ENCODE measurements around the gene ZNF143.
A peak's percentile ranks its signal among the peaks of the same experiment; 100 is the strongest.
"Not testable (repeated sequence)": the region's sequence is repeated elsewhere in the genome, so short reads cannot be mapped to it uniquely, and the experiment has no call there.

Gene ZNF143

DNA sequence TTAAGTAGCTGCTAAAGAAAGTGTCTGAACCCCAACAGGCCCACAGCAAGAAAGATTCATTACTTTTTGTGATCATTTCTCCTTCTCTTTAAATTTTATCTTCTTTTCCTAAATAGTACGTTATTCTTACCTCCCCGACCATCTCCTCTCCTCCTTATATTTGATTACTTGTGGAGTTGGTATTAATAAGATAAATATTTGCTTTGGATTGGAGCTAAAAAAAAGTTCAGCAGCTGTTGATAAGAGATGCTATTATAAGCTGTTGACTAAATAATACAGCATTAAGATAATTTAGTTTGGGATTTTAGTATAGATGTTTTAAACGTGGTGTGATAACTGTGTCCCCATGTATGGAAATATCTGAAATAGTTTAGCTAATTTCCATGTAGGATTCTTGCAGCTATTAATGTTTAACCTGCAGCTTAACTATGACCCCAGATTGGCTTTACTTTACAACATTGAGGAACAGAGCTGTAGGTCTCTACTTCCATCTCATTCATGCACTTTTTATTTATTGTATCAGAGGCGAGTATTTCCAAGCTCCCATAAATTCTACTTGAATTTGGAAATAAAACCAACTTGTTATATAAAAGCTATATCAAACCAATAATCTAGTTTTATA, 37.8 kb downstream of the ZNF143 start:
- DNase-seq, result no peak

DNA sequence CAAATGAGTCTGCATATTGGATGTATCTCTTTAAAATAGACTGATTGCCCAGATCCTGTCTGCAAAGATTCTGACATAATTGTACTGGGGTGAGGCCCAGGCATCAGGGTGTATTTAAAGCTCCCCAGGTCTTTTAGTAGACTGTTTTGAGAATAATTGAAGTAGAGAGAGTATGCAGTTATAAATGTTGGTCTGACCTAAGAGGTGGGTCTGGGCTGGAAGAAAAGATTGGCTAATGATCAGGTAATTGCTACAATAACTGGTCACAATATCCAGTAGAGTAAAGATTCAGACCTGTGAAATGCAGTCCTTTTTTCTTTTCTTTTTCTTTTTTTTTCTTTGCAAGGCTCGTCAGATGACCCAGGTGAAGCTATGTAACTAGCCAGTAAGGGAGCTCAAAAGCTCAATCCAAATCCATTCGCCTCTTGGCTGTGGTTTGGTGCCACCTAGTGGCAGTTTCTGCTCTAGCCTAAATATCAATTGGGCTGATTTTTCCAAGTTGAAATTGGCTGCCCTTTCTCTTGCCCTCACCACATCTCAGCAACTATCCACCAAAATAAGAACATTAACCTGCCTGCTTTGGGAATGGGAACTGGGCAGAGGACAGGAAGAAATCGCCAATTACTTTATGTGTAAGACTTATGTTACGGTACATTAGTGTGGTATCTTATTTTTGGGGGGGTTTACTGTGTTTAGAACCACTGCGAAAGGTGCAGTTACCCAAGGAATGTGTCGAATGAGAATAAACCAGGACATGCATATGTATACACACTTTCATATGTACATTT, 45.9 kb downstream of the ZNF143 start:
- no peak for DNase-seq

- DNase-seq, result no peak
These were observed 46.4 kb downstream of the ZNF143 start for GRCh38 chr11:9507277-9507580.

DNA sequence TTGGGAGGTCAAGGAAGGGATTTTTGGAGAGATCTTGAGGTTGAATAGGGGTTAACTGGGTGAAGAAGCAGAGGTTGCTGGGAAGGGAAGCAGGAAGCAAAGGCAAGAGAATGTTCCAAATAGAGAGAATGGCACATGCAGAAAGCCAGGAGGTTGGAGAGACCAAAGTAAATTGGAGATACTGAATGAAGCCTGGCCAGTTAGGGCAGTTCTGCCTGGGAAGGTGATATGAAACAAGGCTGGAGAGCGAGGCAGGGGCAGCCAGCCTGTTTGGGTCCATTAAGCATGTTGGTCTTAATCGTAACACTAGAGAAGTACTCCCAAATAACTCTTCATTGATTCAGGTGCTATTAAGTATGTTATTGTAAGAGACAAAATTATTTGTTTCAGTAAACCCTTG, 48.2 kb downstream of the ZNF143 start:
- DNase-seq, result no peak

DNA sequence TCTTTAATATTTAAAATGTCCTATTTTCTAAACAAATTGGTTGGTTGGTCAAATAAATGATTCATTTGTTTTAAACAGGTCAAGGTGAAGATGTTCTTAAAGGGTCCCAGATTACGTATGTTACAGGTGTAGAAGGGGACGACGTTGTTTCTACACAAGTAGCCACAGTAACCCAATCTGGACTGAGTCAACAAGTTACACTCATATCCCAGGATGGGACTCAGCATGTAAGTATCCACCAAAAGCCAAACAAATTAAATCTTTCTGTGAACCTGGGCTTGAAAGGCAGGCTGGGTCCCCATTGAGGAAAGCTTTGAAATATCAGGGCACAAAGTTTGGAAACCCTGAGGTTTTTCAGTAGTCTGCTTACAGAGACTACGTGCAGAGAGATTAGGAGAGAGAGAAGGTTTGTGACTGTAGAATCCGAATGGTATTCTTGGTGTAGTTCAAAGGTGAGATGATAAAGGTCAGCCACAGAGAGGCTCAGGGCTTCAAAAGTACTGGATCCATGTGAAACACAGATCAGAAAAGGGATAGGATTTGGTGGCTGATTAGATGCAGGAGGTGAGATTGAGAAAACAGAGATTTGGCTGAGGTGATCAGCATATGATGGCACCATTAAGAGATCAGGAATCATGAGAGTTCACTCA, 51.7 kb downstream of the ZNF143 start:
- DNase-seq, result no peak

DNA sequence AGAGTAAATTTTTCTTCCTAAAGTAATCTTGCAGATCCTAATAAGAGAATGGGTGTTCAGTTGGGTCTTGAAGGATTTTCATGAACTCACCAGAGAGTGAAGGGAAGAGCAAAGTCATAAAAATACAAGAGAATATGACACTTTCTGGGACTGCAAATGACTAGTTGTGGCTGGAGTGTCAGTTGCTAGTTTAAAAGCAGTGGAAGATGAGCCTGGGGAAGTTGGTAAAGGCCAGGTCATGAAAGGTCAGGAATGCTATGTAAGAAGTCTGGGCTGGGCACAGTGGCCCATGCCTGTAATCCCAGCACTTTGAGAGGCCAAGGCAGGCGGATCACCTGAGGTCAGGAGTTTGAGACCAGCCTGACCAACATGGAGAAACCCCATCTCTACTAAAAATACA, 53.8 kb downstream of the ZNF143 start:
- not testable (repeated sequence) for DNase-seq

DNA sequence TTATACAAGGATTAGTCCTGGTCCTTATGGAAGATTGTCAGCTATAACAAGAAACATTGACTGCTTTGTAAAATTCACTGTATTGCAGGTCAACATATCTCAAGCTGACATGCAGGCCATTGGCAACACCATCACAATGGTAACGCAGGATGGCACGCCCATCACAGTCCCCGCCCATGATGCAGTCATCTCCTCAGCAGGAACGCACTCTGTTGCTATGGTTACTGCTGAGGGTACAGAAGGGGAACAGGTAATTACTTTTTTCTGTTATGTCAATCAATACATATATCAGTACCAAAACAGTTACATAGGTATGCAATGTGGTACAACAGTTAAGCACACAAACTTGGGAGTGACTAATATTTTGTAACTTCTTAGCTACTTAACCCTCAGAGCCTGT, 55.3 kb downstream of the ZNF143 start:
- DNase-seq, result no peak

- DNase-seq, result no peak
These were observed 58.1 kb downstream of the ZNF143 start for GRCh38 chr11:9518835-9519410.

- no peak for DNase-seq
These were observed 63.2 kb downstream of the ZNF143 start for GRCh38 chr11:9524001-9524400.

GRCh38 chr11:9525116-9525515, 64.3 kb downstream of the ZNF143 start:
- no peak for DNase-seq

GRCh38 chr11:9527481-9528135, 66.8 kb downstream of the ZNF143 start:
- DNase-seq, result no peak

GRCh38 chr11:9528136-9528501, 67.3 kb downstream of the ZNF143 start:
- DNase-seq, result no peak

DNA sequence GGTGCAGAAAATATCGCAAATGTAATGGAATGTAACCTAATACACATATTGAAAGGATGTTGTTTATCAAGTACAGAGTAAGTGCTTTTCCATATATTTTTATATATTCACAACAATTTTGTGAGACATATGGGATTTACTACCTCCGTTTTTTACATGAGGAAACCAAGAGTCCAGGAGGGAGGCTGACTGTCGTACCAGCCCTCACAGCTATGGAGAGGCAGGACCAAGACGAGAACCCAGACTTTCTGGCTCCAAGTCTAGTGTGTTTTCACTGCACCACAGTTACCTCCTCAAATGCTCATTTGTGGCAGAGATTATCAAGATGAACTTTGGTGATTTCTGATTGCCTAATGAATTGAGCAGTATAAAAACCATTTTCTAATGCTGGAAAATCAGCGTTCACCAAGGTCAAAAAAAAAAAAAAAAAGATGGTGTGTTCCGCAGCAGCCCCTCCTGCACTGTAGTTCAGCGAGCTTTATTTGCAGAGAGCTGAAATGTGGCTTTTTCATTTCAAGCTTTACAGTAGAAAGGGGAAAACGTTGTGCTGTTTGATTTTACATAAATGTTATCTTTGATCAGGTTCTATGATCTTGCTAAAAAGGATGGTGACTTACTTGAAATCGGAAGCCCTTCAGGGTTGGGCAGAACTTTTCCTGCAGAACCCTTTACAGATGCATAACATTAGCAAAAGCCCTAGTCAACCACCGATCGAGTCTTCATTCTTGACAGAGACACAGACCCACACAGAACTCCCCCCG, 67.9 kb downstream of the ZNF143 start:
- DNase-seq, result no peak

- DNase-seq, result no peak
These were observed 68.5 kb downstream of the ZNF143 start for GRCh38 chr11:9529334-9529650.

- DNase-seq, result no peak
These were observed 69.3 kb downstream of the ZNF143 start for GRCh38 chr11:9530020-9530621.

DNA sequence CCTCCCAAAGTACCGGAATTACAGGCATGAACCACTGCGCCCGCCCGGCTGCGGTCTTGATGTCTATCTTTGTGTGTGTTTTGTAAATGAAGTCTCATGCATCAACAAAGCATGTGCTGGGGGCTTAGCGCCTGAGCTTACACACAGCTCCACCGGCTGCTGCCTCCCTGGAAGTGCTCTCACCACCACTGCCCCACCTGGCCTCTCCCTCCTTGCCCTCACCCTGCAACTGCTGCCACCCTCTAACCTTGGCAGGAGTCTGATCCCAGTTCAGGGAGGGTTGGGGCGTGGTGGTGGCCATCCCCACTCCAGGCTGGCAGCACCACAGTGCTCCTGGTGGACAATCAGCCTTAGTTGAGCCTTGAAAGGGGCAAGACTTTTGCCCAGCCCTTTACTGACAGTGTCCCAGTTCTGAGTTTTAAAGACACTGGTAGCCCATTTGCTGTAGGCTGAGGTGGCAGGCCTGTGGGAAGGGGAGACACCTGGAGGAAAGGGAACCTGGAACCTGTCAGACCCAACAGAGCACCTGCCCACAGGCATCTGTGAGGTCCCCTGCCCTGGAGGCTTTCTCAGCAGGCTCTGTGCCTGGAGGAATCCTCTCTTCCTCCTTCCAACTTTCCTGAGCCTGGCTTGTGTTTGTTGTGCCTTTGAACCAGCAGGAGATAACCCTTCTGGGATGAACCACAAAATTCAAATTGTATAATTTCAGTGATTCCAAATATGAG, 70.3 kb downstream of the ZNF143 start:
- DNase-seq, result no peak

DNA sequence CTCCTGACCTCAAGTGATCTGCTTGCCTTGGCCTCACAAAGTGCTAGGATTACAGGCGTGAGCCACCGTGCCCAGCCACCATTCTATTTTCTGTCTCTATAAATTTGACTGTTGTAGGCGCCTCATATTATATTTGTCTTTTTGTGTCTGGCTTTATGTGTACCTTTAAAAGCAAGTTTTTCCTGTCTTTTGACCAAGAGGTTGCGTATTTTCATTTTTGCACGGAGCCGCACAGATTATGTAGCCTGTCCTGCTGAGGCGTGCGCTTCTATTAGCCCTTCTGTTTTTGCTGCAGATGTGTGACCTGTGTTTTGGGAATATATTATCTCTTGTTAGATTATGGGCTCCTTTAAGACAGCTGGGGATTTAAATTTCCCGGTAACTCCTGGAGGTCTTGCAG, 72.2 kb downstream of the ZNF143 start:
- DNase-seq, result no peak

- DNase-seq, result no peak
These were observed 73.1 kb downstream of the ZNF143 start for GRCh38 chr11:9533736-9534473.

DNA sequence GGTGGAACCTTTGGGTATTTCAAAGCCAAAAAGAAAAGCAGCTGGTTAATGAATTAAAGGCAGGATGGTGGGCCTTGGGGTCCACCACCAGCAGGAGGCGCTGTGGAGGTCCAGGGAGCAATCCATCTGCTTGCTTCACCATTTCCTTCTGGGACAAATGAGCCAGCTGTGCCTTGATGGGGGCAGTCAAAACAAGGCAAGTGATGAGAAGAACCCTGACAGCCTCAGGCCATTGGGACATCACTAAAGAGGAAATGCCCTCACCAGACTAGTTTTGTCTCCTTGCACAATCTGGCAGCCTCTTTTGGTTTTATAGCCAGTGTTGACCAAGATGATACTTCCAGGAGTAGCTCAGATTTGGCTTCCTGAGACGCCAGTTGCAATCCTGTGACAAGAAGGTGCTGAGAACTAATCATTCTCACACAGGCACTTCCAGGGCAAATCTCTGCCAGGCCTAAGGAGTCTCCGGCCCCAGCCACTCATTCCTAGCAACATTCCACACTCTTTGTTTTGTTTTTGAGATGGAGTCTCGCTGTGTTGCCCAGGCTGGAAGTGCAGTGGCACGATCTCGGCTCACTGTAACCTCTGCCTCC, 74.5 kb downstream of the ZNF143 start:
- DNase-seq, result peak; percentile 29

DNA sequence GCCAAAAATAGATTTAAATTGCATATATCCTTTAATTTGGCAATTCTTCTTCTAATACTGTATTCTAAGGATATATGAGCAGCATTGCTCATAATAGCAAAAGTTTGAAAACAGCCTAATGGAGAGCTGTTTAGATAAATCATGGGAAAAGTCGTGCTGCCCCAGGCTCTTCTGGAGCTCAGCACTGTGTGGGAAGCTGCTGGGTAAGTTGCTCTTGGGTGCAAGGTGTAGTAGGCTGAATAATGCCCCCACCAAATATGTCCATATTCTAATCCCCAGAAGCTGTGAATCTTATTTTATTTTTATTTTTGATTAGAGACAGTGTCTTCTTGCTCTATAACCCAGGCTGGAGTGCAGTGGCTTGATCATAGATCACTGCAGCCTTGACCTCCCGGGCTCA, 77.7 kb downstream of the ZNF143 start:
- DNase-seq, result no peak

DNA sequence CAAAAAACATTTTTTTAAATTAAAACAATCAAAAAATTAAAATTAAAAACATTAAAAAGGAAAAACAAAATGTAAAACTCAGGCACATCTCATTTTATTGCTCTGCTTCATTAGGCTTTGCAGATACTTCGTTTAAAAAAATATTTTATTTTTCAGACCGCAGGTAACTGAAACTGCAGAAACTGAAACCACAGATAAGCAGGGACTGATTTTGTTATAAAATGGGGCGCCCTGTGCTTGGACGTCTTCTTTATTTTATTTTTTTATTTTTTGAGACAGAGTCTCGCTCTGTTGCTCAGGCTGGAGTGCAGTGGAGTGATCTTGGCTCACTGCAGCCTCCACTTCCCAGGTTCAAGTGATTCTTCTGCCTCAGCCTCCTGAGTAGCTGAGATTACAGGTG, 88.4 kb downstream of the ZNF143 start:
- not testable (repeated sequence) for DNase-seq

All from activated gamma-delta T cell (primary cell).